SU-DHL-6 (cell line): Measurements from ENCODE around the gene B4GALT3.

Experiments used
- EZH2phosphoT487 ChIP-seq: fragments of 200-600 bp; sonication (generic), shearing (Covaris generic); conservative IDR thresholded peaks from 2 replicates; pipeline ENCODE4 v1.6.1; 2018; ENCODE audit warnings: mild to moderate bottlenecking, antibody characterized with exemption, low read length, moderate library complexity, mixed read lengths
- TF ChIP-seq, protein P1 (sequence below): fragments of 200-600 bp; sonication (generic); IDR thresholded peaks from one replicate; pipeline ENCODE4 v1.5.1; 2017; ENCODE audit warnings: antibody characterized with exemption, mild to moderate bottlenecking, low read length, moderate library complexity; ENCODE audit not compliant: insufficient read depth, poor library complexity, severe bottlenecking

DNA sequence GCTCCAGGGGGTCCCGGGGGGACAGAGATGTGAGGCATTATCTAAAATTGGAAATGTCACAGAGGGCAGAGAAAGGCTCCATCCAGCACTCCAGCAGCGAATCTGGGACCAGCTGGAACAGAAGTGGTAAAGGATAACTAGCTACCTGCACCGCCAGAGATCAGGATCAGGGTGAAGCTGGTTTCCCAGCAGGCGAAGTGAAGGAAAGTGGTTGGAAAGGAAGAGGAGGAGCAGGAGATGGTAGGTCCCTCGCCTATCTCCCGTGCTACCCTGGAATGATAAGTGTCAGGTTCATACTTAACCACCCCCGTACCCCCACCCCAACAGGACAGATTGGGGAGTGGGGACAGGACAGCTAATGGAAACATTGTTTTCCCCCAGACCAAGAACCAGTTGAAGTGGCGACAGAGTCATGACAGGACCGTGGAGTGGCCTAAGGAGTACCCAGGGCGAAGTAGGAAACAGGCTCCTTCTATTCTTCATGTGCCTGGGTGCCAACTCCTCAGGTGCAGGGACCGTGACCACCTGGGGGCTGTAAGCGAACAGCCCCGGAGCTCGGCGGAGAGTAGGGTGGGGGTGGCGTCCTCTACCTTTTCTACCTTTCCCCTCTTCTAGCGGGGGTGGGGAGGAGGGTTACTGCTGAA lies 717 bp downstream of the B4GALT3 start:
- TF ChIP-seq, protein P1, sequence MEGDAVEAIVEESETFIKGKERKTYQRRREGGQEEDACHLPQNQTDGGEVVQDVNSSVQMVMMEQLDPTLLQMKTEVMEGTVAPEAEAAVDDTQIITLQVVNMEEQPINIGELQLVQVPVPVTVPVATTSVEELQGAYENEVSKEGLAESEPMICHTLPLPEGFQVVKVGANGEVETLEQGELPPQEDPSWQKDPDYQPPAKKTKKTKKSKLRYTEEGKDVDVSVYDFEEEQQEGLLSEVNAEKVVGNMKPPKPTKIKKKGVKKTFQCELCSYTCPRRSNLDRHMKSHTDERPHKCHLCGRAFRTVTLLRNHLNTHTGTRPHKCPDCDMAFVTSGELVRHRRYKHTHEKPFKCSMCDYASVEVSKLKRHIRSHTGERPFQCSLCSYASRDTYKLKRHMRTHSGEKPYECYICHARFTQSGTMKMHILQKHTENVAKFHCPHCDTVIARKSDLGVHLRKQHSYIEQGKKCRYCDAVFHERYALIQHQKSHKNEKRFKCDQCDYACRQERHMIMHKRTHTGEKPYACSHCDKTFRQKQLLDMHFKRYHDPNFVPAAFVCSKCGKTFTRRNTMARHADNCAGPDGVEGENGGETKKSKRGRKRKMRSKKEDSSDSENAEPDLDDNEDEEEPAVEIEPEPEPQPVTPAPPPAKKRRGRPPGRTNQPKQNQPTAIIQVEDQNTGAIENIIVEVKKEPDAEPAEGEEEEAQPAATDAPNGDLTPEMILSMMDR = no peak
- no peak for TF ChIP-seq EZH2phosphoT487
